Uterus (tissue), 2 donors: Measurements from ENCODE around the gene OTOG.

Source experiments
- POLR2A ChIP-seq, 2 donors: fragments of 450-650 bp; IDR thresholded peaks; one replicate each; pipeline ENCODE4 v1.6.1; 2016; ENCODE audit warnings: antibody characterized with exemption in 2 of 2, mild to moderate bottlenecking in 1 of 2, moderate library complexity in 1 of 2
- TF ChIP-seq, protein P1 (sequence below), 4 experiments: fragments of 200-600 bp in 2 of 4; fragments of 450-650 bp in 2 of 4; sonication (generic) in 2 of 4; IDR thresholded peaks; one replicate each; pipeline ENCODE4 v1.5.1; 2016 to 2019; ENCODE audit warnings: antibody characterized with exemption in 4 of 4, mild to moderate bottlenecking in 2 of 4, moderate library complexity in 1 of 4

DNA sequence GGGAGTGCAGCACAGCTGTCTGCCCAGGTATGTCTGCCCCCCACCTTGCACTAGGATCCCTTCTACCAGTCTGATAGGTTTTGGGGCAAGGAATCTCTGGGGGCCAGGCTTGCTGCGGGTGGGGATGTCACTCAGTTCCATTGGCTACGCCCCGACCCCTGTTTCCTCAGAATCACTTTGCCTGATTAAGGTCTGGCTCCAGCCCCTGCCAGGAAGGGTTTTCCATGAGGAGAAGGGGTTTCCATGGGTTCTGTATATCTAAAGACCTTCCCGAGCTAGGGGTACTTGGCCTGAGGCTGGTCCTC lies 14.0 kb downstream of the OTOG start:
- no peak for TF ChIP-seq POLR2A (IDR thresholded peaks at IDR 0.05)
- TF ChIP-seq, protein P1, sequence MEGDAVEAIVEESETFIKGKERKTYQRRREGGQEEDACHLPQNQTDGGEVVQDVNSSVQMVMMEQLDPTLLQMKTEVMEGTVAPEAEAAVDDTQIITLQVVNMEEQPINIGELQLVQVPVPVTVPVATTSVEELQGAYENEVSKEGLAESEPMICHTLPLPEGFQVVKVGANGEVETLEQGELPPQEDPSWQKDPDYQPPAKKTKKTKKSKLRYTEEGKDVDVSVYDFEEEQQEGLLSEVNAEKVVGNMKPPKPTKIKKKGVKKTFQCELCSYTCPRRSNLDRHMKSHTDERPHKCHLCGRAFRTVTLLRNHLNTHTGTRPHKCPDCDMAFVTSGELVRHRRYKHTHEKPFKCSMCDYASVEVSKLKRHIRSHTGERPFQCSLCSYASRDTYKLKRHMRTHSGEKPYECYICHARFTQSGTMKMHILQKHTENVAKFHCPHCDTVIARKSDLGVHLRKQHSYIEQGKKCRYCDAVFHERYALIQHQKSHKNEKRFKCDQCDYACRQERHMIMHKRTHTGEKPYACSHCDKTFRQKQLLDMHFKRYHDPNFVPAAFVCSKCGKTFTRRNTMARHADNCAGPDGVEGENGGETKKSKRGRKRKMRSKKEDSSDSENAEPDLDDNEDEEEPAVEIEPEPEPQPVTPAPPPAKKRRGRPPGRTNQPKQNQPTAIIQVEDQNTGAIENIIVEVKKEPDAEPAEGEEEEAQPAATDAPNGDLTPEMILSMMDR (IDR thresholded peaks at IDR 0.05), result no peak
